NCI-H524 treated with DMSO at 0.1 percent for 48 hours (cell line): ENCODE data around the gene OR4D2.
"Not testable (repeated sequence)": the region's sequence is repeated elsewhere in the genome, so short reads cannot be mapped to it uniquely, and the experiment has no call there.

ENCODE experiments used
- DNase-seq: peaks from one replicate; lab custom pipeline; 2025; lab: John Stamatoyannopoulos, UW

The OR4D2 gene

GRCh38 chr17:58166682-58167081, at the start of gene OR4D2:
Gene OR4D2 (plus strand): TSS chr17:58166982. CDS start chr17:58169656, 2,674 bp downstream.
- DNase-seq, result no peak

GRCh38 chr17:58117382-58117781, 49.4 kb upstream of the OR4D2 start:
- DNase-seq, result no peak

GRCh38 chr17:58119491-58119890, 47.3 kb upstream of the OR4D2 start:
- no peak for DNase-seq

- no peak for DNase-seq
Measured at GRCh38 chr17:58120195-58120822, 46.5 kb upstream of the OR4D2 start.

GRCh38 chr17:58121925-58122324, 44.9 kb upstream of the OR4D2 start:
- no peak for DNase-seq

GRCh38 chr17:58127846-58128245, 38.9 kb upstream of the OR4D2 start:
- DNase-seq, result no peak

GRCh38 chr17:58132697-58133096, 34.1 kb upstream of the OR4D2 start:
- not testable (repeated sequence) for DNase-seq

- no peak for DNase-seq
Measured at GRCh38 chr17:58136669-58137279, 30.0 kb upstream of the OR4D2 start.

GRCh38 chr17:58141505-58141904, 25.3 kb upstream of the OR4D2 start:
- no peak for DNase-seq

- not testable (repeated sequence) for DNase-seq
Measured at GRCh38 chr17:58143335-58143734, 23.4 kb upstream of the OR4D2 start.

- DNase-seq, result no peak
Measured at GRCh38 chr17:58144801-58145200, 22.0 kb upstream of the OR4D2 start.

GRCh38 chr17:58147930-58148434, 18.8 kb upstream of the OR4D2 start, which contains the start of gene OR4D1:
Gene OR4D1 (plus strand): TSS chr17:58148384. CDS start chr17:58155154, 6,770 bp downstream.
- no peak for DNase-seq

GRCh38 chr17:58148609-58149008, 18.2 kb upstream of the OR4D2 start:
- DNase-seq, result no peak

GRCh38 chr17:58150394-58150793, 16.4 kb upstream of the OR4D2 start:
- DNase-seq, result no peak

- no peak for DNase-seq
Measured at GRCh38 chr17:58153046-58153445, 13.7 kb upstream of the OR4D2 start.

- DNase-seq, result no peak
Measured at GRCh38 chr17:58153671-58154070, 13.1 kb upstream of the OR4D2 start.

GRCh38 chr17:58156839-58157803, 9.7 kb upstream of the OR4D2 start:
- DNase-seq, result peak; percentile 57

GRCh38 chr17:58158181-58158580, 8.6 kb upstream of the OR4D2 start:
- DNase-seq, result no peak

- no peak for DNase-seq
Measured at GRCh38 chr17:58161566-58161965, 5.2 kb upstream of the OR4D2 start.

- no peak for DNase-seq
Measured at GRCh38 chr17:58165981-58166380, 801 bp upstream of the OR4D2 start.

- no peak for DNase-seq
Measured at GRCh38 chr17:58170622-58171021, 3.8 kb downstream of the OR4D2 start.

- peak; percentile 18 for DNase-seq
Measured at GRCh38 chr17:58172369-58173071, 5.7 kb downstream of the OR4D2 start.
